Stimulated activated naive CD8-positive, alpha-beta T cell treated with anti-CD3 and anti-CD28 coated beads, Interleukin-15, Interleukin-2, amounts not matched to agents 100 ng/mL and 50 ng/mL, for 24 hours (primary cell): ENCODE data around the gene TAMALIN.
A peak's percentile ranks its signal among the peaks of the same experiment; 100 is the strongest.

Experiments
- H3K27ac Mint-ChIP-seq: one replicate; pipeline ENCODE4 v1.8.0; 2021; ENCODE audit warnings: mild to moderate bottlenecking, mixed read lengths
- H3K27me3 Mint-ChIP-seq: one replicate; pipeline ENCODE4 v1.8.0; 2021; ENCODE audit warnings: mixed read lengths
- H3K36me3 Mint-ChIP-seq: one replicate; pipeline ENCODE4 v1.8.0; 2021; ENCODE audit warnings: low read depth, mixed read lengths
- H3K4me1 Mint-ChIP-seq: one replicate; pipeline ENCODE4 v1.8.0; 2021; ENCODE audit warnings: low read depth, mixed read lengths
- H3K4me3 Mint-ChIP-seq: one replicate; pipeline ENCODE4 v1.8.0; 2021; ENCODE audit warnings: mild to moderate bottlenecking, mixed read lengths
- H3K9me3 Mint-ChIP-seq: one replicate; pipeline ENCODE4 v1.8.0; 2021; ENCODE audit warnings: mixed read lengths

The TAMALIN gene

DNA sequence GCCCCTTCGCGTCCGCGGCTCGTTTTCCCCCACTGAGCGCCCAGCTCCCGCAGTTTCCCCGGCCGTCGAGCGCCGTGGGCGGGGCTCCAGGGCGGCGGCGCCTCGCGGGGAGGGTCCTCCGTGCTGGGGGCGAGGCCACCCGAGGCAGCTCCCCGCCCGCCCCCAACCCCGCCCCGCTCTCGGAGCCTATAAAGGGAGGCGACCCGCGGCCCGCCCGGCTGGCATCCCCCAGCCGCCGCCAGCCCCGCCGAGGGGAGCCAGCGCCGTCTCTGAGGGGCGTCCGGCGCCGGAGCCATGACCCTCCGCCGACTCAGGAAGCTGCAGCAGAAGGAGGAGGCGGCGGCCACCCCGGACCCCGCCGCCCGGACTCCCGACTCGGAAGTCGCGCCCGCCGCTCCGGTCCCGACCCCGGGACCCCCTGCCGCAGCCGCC is at the start of gene TAMALIN:
TAMALIN (plus strand) TSS at position 221 of the 432 bp plus-strand sequence; CDS start at position 295, 74 bp downstream.
- Mint-ChIP-seq H3K27ac (peak within 1 kb of the TSS; percentile 86), H3K36me3 (peaks cover 7% of the 10 kb centered on the region), H3K9me3 (no peaks in the 10 kb centered on the region), H3K4me1 (peaks cover 30% of the 10 kb centered on the region), H3K4me3 (peak within 1 kb of the TSS; percentile 89), H3K27me3 (peaks cover 3% of the 10 kb centered on the region)

- H3K4me3 Mint-ChIP-seq = no peak overlapping the region
- no peaks in the 10 kb centered on the region for H3K27me3 Mint-ChIP-seq
- H3K4me1 Mint-ChIP-seq = peaks cover 48% of the 10 kb centered on the region
- H3K9me3 Mint-ChIP-seq = no peaks in the 10 kb centered on the region
- peaks cover 22% of the 10 kb centered on the region for H3K36me3 Mint-ChIP-seq
- H3K27ac Mint-ChIP-seq = no peak overlapping the region
Observed at GRCh38 chr12:51958542-51958941, 48.2 kb upstream of the TAMALIN start.

DNA sequence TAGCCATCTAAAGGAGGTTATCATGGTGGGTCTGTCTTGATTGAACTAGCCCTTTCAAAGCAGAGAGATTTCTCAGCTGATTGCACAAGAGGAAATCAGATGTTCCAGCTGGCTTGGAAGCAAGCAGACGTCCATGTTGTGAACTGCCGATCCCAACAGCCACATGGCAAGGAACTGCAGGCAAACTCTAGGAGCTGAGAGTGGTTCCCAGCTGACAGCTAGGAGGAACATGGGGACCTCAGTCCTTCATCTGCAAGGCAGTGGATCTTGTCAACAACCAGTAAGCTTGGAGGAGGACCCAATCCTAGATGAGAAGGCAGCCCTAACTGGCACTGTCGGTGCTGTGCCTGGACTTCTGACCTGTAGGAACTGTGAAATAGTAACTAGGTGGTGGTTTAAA is 47.5 kb upstream of the TAMALIN start:
- Mint-ChIP-seq H3K27me3 (no peaks in the 10 kb centered on the region), H3K9me3 (no peaks in the 10 kb centered on the region), H3K36me3 (peaks cover 27% of the 10 kb centered on the region), H3K27ac (no peak overlapping the region), H3K4me3 (no peak overlapping the region), H3K4me1 (peaks cover 42% of the 10 kb centered on the region)

GRCh38 chr12:51959921-51960320 is 46.8 kb upstream of the TAMALIN start:
- no peak overlapping the region for H3K4me3 Mint-ChIP-seq
- no peaks in the 10 kb centered on the region for H3K27me3 Mint-ChIP-seq
- H3K9me3 Mint-ChIP-seq = no peaks in the 10 kb centered on the region
- H3K4me1 Mint-ChIP-seq = peaks cover 35% of the 10 kb centered on the region
- peaks cover 30% of the 10 kb centered on the region for H3K36me3 Mint-ChIP-seq
- no peak overlapping the region for H3K27ac Mint-ChIP-seq

- no peaks in the 10 kb centered on the region for H3K9me3 Mint-ChIP-seq
- H3K27ac Mint-ChIP-seq = no peak overlapping the region
Observed at GRCh38 chr12:51960488-51960887, 46.3 kb upstream of the TAMALIN start.

GRCh38 chr12:51960890-51961289 is 45.9 kb upstream of the TAMALIN start:
- Mint-ChIP-seq H3K4me1 (peaks cover 25% of the 10 kb centered on the region), H3K9me3 (no peaks in the 10 kb centered on the region), H3K4me3 (no peak overlapping the region), H3K36me3 (peaks cover 30% of the 10 kb centered on the region), H3K27ac (no peak overlapping the region), H3K27me3 (no peaks in the 10 kb centered on the region)

More at GRCh38 chr12:51960488-51960887, 46.3 kb upstream of the TAMALIN start:
- Mint-ChIP-seq H3K27me3 (no peaks in the 10 kb centered on the region), H3K4me1 (peaks cover 29% of the 10 kb centered on the region), H3K36me3 (peaks cover 30% of the 10 kb centered on the region), H3K4me3 (no peak overlapping the region)

DNA sequence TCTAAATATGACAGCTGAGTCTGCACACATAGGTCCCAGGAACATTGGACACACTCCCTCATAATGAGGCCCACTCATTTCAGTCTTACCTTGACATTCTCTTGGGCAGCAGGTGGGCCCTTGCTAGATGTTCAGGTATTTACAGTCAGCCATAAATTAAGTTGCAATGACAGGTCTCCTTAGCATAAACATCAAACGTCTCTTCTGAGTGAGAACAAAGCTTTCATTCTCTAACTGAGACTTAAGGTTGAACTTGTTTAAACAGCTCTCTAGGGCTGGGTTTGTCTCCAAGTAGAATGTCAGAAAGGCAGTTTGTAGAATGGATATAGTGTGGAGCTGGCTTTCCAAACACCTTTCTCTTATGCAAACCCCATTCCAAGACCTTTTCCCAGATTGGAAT is 44.9 kb upstream of the TAMALIN start:
- no peak overlapping the region for H3K4me3 Mint-ChIP-seq
- no peaks in the 10 kb centered on the region for H3K27me3 Mint-ChIP-seq
- H3K9me3 Mint-ChIP-seq = no peaks in the 10 kb centered on the region
- peaks cover 22% of the 10 kb centered on the region for H3K4me1 Mint-ChIP-seq
- H3K36me3 Mint-ChIP-seq = peaks cover 30% of the 10 kb centered on the region
- no peak overlapping the region for H3K27ac Mint-ChIP-seq

DNA sequence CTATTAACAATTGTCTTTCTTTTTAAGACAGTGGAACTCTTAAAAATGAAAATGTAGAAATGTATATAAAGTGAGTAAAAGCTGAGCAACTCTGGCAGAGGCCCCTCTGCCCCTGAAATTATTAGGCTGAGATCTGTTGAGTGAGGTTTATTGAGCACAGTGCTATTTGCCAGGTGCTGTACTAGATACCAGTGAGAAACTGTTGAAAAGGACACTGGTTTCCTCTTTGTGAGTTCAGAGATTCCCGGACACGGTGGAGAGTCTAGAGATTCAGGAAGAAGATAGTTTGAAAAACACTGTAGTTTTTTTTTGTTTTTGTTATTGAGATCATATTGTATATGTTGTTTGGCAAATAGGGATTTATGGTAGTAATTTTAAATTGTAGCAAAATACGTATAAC is 44.0 kb upstream of the TAMALIN start:
- Mint-ChIP-seq H3K4me1 (peaks cover 22% of the 10 kb centered on the region), H3K36me3 (peaks cover 30% of the 10 kb centered on the region), H3K27me3 (no peaks in the 10 kb centered on the region), H3K27ac (no peak overlapping the region), H3K4me3 (no peak overlapping the region), H3K9me3 (no peaks in the 10 kb centered on the region)

DNA sequence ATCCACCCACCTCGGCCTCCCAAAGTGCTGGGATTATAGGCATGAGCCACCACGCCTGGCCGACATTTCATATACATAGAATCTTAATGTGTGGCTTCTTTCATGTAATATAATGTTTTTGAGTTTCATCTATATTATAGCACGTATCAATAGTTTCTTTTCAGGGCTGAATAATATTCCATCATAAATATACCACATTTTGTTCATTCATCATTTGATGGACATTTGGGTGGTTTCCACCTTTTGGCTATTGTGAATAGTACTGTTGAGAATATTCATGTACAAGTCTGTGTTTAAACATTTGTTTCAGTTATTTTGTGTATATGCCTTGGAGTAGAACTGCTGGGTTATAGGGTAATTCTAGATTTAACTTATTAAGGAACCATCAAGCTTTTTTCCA is 43.3 kb upstream of the TAMALIN start:
- peaks cover 22% of the 10 kb centered on the region for H3K4me1 Mint-ChIP-seq
- H3K36me3 Mint-ChIP-seq = peaks cover 30% of the 10 kb centered on the region
- H3K27ac Mint-ChIP-seq = no peak overlapping the region
- no peak overlapping the region for H3K4me3 Mint-ChIP-seq
- no peaks in the 10 kb centered on the region for H3K27me3 Mint-ChIP-seq
- H3K9me3 Mint-ChIP-seq = no peaks in the 10 kb centered on the region

- Mint-ChIP-seq H3K4me1 (peaks cover 55% of the 10 kb centered on the region), H3K27ac (no peak overlapping the region), H3K36me3 (no peaks in the 10 kb centered on the region), H3K9me3 (no peaks in the 10 kb centered on the region), H3K4me3 (no peak overlapping the region), H3K27me3 (no peaks in the 10 kb centered on the region)
Observed at GRCh38 chr12:51969643-51970042, 37.1 kb upstream of the TAMALIN start.

- H3K4me3 Mint-ChIP-seq = peak overlapping the region; percentile 73
- peaks cover 69% of the 10 kb centered on the region for H3K4me1 Mint-ChIP-seq
- no peaks in the 10 kb centered on the region for H3K9me3 Mint-ChIP-seq
- peak overlapping the region; percentile 46 for H3K27ac Mint-ChIP-seq
- no peaks in the 10 kb centered on the region for H3K27me3 Mint-ChIP-seq
- H3K36me3 Mint-ChIP-seq = peaks cover 10% of the 10 kb centered on the region
Observed at GRCh38 chr12:51970904-51971646, 35.7 kb upstream of the TAMALIN start.

- no peaks in the 10 kb centered on the region for H3K9me3 Mint-ChIP-seq
- peak overlapping the region; percentile 73 for H3K4me3 Mint-ChIP-seq
- H3K4me1 Mint-ChIP-seq = peaks cover 77% of the 10 kb centered on the region
- peaks cover 18% of the 10 kb centered on the region for H3K36me3 Mint-ChIP-seq
- no peaks in the 10 kb centered on the region for H3K27me3 Mint-ChIP-seq
- peak overlapping the region; percentile 46 for H3K27ac Mint-ChIP-seq
Observed at GRCh38 chr12:51971679-51972421, 34.9 kb upstream of the TAMALIN start.

GRCh38 chr12:51972422-51972812 is 34.3 kb upstream of the TAMALIN start:
- Mint-ChIP-seq H3K9me3 (no peaks in the 10 kb centered on the region), H3K27me3 (no peaks in the 10 kb centered on the region), H3K4me3 (peak overlapping the region; percentile 34), H3K27ac (peak overlapping the region; percentile 32), H3K36me3 (peaks cover 20% of the 10 kb centered on the region), H3K4me1 (peaks cover 78% of the 10 kb centered on the region)

DNA sequence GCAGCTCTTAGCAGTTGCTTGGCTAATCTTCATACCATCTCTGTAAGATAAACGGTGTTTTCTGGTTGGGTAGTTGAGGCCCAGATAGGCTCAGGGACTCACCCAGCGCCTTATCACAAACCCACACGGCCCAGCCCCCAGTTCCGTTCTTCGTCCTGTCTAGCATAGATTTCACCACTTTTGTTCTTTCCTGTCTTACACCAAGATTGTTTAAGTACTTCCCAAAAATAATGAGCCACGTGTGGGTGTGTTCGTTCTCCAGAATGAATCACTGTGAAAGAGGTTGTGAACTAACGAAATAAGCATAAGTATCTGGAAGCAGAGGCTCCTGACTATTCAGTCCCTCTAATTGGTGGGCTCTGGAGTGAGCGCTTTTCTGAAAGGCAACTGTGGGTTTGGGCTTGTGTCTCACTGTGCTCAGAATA is 33.9 kb upstream of the TAMALIN start:
- H3K27ac Mint-ChIP-seq = peak overlapping the region; percentile 32
- H3K9me3 Mint-ChIP-seq = no peaks in the 10 kb centered on the region
- no peaks in the 10 kb centered on the region for H3K27me3 Mint-ChIP-seq
- peak overlapping the region; percentile 34 for H3K4me3 Mint-ChIP-seq
- peaks cover 78% of the 10 kb centered on the region for H3K4me1 Mint-ChIP-seq
- peaks cover 20% of the 10 kb centered on the region for H3K36me3 Mint-ChIP-seq

DNA sequence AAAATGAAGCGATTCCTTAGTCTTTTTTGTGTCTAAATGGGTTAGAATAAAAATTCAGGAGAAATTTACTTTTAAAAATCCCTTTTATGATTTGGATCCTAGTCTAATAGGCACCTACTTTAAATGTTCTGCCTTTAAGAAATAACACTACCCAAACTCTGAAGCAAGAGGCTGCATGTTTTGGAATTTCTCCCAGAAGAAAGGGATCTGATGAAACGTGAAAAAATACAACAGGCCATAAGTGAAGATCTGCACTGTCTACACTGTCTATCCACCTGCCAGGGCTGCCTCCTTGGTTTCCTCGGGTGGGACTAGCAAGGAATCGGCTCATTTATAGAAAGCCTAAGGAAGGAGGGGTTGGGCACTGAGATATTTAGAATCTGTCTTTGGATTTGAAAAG is 33.2 kb upstream of the TAMALIN start:
- Mint-ChIP-seq H3K27ac (no peak overlapping the region), H3K4me3 (no peak overlapping the region)

More for the DNA sequence above, 33.2 kb upstream of the TAMALIN start:
- H3K9me3 Mint-ChIP-seq = no peaks in the 10 kb centered on the region
- peaks cover 20% of the 10 kb centered on the region for H3K36me3 Mint-ChIP-seq
- no peaks in the 10 kb centered on the region for H3K27me3 Mint-ChIP-seq
- peaks cover 78% of the 10 kb centered on the region for H3K4me1 Mint-ChIP-seq
